ENCODE data around the gene UTS2B.

DNA sequence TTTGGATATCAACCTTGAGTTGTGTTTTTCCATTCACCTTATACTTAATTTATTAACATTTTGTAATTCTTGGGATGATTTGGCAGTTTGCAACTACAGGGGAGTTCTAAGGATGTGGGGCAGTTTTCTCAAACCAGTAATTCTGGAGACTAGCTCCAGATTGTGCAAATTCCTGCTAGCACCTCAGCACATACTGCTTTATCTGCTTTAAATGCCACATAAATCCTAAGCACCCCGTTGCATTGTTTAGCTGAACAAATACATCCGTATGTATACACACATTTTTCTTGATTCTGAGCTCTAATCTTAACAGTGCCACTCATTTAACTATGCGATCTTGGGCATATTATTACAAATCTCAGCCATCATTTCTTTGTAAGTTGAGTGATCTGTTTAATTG is 16.9 kb upstream of the UTS2B start:
- TF ChIP-seq, protein P1, sequence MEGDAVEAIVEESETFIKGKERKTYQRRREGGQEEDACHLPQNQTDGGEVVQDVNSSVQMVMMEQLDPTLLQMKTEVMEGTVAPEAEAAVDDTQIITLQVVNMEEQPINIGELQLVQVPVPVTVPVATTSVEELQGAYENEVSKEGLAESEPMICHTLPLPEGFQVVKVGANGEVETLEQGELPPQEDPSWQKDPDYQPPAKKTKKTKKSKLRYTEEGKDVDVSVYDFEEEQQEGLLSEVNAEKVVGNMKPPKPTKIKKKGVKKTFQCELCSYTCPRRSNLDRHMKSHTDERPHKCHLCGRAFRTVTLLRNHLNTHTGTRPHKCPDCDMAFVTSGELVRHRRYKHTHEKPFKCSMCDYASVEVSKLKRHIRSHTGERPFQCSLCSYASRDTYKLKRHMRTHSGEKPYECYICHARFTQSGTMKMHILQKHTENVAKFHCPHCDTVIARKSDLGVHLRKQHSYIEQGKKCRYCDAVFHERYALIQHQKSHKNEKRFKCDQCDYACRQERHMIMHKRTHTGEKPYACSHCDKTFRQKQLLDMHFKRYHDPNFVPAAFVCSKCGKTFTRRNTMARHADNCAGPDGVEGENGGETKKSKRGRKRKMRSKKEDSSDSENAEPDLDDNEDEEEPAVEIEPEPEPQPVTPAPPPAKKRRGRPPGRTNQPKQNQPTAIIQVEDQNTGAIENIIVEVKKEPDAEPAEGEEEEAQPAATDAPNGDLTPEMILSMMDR (IDR thresholded peaks at IDR 0.05), result no peak
- TF ChIP-seq EP300 (IDR thresholded peaks at IDR 0.05) (no peak), POLR2A (IDR thresholded peaks at IDR 0.05) (no peak)

Measured in ovary (tissue), 3 donors.